CD4-positive, alpha-beta T cell treated with Interferon gamma for 1 hour (primary cell): ENCODE results near the gene PSPH.
"Not testable (repeated sequence)": the region's sequence is repeated elsewhere in the genome, so short reads cannot be mapped to it uniquely, and the experiment has no call there.

Source experiments
- DNase-seq: peaks from one replicate; pipeline ENCODE4 v3.0.0-alpha.2; 2020

PSPH gene

DNA sequence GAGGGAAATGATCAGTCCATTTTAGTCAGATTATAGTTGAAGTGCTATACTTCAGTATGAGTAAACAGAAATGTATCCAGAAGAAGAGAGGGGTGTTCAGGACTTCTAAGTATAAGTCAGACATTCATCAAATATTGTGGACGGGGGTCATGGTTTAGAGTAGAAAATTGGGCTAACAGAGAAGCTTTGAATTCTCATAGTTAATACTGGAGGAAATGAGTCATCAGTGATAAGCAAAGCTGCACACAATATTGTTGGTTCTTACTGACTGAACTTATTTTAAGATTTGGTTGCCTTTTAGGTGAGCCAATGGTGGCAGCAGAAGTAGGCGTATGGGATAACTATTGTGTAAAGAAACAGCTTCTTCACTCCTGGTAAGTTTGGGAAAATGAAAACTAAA, 11.1 kb upstream of the PSPH start:
- no peak for DNase-seq

DNA sequence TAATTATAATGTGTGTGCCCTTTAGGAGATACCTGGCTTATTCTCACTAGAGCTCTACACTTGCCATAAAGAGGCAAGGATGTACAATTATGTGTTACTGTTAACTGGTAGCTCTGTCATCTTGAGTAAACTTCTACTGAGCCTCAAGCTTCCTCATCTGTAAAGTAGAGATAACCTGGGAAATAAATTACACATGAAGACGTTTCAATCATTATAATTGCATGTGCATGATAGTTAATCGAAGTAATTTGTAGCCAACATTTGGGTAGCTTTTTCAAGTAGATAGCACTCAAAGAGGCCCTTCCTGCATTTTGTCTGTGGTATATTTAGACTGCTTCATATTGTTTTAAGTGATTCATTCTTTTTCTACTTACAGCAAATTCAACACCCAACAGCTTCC, 2.7 kb upstream of the PSPH start:
- DNase-seq: no peak

DNA sequence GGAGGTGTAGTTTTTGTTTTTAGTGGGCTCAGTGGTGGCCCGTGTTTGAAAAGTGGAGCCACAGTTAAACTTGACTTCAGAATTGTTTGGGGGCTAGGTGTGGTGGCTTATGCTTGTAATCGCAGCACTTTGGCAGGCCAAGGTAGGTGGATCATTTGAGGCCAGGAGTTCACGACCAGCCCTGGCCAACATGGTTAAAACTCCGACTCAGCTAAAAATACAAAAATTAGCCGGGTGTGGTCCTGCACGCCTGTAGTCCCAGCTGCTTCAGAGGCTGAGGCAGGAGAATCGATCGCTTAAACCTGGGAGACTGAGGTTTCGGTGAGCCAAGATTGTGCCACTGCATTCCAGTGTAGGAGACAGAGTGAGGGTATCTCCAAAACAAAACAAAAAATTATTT, 2.1 kb upstream of the PSPH start:
- DNase-seq: no peak

DNA sequence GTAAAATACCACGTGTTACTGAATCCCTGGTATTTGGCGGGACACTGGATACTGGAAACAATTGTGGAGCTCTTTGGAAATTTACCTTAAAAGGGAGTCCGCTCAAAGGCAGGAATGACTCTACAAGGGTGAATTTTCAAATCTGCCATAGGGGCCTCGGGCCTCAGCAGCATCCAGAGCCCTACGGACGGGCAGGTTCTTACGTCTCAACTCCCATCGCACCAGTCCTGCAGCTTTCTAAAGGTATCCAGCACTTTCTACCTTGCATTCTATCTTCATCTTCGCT, 248 bp downstream of the PSPH start:
- no peak for DNase-seq

DNA sequence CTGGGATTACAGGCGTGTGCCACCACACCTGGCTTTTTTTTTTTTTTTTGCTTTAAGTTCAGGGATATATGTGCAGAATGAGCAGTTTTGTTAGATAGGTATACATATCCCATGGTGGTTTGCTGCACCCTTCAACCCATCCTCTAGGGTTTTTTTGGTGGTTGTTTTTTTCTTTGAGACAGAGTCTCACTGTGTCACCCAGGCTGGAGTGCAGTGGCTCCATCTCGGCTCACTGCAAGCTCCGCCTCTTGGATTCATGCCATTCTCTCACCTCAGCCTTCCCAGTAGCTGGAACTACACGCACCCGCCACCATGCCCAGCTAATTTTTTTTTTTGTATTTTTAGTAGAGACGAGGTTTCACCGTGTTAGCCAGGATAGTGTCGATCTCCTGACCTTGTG, 2.5 kb downstream of the PSPH start:
- DNase-seq: not testable (repeated sequence)

DNA sequence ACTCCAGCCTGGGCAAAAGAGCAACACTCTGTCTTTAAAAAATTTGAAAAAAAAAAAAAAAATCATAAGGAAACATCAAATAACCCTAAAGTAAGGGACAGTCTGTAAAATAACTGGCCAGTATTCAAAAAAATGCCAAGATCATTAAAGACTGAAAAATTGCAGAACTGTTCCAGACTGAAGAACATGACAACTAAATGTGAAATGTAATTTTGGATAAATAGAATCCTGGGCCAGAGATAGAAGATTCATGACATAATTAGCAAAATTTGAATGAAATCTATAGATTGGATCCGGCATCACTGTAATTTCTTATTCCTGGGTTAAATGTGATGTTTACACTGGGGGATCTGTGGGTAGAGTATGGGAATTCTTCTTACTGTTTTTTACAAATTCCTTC, 3.0 kb downstream of the PSPH start:
- no peak for DNase-seq

DNA sequence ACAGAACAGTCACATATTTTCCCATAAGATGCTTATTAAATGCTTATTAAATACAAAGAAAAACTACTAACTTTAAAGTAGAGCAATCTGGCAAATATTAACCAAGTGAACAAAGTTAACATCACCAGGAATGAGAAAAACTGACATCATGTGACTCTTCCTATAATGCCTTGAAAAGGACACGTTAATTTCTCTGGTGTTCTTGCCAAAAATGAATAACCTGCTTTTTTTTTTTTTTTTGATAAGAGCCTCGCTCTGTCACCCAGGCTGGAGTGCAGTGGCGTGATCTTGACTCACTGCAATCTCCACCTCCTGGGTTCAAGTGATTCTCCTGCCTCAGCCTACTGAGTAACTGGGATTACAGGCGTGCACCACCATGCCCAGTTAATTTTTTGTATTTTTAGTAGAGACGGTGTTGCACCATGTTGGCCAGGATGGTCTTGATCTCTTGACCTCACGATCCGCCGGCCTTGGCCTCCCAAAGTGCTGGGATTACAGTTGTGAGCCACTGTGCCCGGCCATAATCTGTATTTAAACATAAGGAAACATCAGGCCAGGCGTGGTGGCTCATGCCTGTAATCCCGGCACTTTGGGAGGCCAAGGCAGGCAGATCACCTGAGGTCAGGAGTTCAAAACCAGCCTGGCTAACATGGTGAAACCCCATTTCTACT, 3.7 kb downstream of the PSPH start:
- DNase-seq: not testable (repeated sequence)

DNA sequence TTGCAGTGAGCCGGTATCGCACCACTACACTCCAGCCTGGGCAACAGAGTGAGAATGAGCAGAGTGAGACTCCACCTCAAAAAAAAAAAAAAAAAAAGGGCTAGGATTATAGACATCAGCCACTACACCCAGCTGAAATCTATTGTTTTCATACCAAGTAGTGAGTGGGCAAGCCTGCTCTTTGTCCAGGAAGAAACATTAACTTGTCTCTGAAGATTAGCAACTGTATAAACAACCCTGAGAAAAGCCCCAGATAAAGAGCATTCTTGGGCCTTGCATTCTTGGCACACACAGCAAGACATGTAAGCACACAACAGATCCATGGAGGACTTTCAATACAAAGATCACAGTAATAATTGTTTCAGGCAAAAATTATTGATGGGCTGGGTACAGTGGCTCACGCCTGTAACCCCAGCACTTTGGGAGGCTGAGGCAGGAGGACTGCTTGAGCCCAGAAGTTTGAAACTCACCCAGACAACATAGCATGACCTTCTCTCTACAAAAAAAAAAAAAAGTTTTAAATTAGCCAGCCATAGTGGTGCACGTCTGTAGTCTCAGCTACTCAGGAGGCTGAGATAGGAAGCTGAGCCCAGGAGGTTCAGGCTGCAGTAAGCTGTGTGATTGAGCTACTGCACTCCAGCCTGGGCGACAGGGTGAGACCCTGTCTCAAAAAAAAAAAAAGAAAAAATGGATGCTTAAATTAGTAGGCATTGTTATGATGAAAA, 4.4 kb downstream of the PSPH start:
- no peak for DNase-seq

DNA sequence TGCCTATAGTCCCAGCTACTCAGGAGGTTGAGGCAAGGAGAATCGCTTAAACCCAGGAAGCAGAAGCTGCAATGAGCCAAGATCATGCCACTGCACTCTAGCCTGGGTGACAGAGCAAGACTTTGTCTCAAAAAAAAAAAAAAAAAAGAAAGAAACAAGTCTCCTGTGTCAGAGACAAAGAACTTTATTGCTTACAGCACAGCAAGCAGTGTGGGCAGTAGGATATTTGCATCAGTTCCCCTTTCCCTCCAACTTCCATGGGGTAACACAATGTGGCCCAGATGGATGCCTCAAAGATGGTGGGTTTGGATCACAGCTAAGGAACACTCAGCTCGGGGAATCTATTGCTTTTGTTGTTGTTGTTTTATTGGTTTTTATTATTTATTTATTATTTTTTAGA, 5.5 kb downstream of the PSPH start:
- not testable (repeated sequence) for DNase-seq

DNA sequence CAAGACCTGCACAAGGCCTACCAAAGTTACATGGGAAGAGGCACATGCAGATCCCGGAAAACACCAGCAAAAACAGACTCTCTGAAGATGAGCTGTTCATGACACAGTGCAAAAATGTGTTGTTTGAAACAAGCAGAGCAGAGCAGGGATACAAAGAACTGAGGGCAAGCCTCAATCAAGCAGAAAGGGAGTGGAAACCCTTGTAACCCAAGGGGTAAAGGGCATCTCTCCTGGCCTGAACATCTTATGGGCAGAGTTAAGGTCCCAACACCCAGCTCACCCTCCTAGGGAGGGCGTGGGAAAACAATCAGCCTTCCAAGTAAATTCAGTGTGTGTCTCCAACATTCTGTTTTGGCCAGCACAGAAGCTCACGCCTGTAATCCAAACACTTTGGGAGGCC, 10.5 kb downstream of the PSPH start:
- DNase-seq: no peak

DNA sequence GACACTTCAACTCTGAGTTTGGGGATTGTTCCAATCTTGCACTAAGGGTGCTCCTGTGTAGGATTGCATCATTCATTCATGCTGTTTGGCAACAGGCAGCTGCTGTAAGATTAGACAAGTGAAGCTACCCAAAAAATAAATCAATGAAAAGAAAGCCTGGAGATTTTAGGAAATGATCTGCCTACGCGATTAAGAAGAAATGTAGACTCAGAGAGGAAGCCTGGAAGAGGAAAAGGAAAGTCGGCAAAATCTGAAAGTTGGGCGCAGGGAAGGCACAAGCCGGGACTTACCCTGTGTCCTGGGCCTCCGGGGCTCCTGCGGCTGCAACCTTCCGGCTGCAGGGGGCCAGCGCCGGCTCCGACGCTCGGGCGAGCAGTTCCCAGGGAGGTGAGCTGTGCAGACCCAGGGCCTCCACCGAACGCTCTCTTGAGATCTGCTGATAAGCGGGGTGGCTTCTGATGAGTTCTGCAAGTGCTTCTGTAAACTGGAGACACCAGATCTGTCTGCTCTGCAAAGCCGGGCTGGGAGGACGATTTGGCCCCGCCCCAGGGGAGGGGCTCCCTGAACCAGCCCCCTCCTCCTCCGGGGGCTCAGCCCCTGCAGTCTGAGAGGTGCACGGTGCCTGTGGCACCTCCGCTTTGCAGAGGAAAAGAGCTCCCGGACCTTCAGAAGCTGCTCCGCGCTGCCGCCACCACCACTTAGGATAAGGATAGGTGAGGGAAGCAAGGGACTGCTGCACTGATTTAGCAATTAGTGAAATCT, 17.4 kb downstream of the PSPH start:
- peak; percentile 69 for DNase-seq

DNA sequence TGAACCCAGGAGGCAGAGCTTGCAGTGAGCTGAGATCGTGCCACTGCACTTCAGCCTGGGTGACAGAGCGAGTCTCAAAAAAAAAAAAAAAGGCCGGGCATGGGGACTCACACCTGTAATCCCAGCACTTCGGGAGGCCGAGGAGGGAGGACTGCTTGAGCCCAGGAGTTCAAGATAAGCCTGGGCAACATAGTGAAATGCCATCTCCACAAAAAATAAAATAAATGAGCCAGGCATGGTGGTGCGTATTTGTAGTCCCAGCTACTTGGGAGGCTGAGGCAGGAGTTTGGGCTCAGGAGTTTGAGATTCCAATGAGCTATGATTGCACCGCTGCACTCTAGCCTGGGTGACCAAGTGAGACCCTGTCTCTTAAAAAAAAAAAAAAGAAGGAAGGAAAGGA, 18.7 kb downstream of the PSPH start:
- not testable (repeated sequence) for DNase-seq

DNA sequence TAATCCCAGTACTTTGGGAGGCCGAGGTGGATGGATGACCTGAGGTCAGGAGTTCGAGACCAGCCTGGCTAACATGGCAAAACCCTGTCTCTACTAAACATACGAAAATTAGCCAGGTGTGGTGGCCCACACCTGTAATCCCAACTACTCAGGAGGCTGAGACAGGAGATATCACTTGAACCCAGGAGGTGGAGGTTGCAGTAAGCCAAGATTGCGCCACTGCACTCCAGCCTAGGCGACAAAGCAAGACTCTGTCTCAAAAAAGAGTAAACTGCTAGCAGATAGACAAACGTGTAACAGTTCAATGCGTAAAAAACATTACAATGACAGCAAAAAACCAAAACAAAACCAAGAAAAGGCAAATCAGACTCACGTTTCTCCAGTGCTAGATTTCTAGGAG, 19.7 kb downstream of the PSPH start:
- not testable (repeated sequence) for DNase-seq

DNA sequence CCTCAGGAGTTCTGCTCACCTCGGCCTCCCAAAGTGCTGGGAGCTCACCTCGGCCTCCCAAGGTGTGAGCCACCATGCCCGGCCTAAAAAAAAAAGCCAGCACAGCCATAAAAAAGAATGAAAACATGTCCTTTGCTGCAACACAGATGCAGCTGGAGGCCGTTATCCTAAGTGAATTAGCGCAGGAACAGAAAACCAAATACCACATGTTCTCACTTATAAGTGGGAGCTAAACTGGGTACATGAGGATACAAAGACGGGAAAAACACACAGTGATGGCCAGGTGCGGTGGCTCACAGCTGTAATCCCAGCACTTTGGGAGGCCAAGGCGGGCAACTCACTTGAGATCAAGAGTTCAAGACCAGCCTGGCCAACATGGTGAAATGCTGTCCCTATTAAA, 20.9 kb downstream of the PSPH start:
- no peak for DNase-seq

DNA sequence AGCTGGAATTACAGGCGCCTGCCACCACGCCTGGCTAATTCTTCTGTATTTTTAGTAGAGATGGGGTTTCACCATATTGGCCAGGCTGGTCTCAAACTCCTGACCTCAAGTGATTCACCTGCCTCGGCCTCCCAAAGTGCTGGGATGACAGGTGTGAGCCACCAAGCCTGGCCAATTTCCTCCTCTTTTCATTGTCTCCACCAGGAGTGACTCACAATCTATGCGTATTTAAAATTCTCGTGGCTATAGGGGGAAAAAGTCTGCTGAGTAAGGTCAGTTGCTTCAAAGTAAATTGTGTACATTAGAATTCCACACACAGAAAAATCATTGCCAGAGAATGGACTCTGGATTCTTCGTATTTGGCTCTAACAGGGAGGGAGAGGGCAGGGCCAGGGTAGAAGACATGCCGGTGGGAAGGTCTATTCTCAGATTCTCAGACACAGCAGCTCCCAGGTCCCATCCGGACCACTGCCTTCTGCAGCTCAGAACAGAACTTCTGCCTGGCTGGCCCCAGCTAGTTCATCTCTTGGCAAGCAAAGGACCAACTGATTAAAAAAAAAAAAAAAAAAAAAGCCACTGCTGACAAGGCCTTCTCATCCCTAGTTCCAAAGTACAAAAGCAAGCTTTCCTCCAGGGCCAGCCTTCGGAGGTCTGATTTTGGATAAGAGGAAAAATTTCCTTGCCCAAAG, 22.2 kb downstream of the PSPH start:
- DNase-seq: no peak

DNA sequence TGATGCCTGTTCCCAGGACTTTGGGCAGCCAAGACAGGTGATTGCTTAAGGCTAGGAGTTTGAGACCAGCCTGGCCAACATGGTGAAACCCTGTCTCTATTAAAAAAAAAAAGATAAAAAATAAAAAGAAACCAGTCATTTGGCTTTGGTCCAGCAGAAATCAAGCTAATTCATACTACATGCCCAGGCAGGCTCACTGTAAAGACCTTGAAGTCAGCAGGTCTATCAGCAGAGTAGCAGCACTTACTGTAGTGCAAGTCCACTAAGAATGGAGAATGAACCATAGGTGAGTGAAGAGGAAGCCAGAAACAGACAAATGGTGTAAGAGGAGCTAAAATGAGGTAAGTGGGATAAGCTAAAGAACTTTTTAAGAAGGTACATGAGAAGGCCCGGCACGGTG, 24.7 kb downstream of the PSPH start:
- DNase-seq: no peak

DNA sequence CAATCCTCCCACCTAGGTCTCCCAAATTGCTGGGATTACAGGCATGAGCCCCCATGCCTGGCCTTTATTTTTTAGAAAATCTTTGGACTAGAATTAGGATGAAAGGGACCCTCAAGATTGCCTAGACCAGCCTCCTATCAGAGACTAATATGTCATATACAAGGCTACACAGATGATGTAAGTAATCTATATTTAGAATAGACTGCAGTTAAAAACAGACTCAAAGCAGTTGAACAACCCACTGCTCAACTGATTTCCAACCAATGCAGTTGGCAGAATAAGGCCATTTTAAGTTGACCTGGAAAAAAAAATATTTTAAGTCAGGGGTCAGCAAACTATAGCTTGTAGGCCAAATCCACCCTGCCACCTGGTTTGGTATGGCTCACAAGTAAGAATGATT, 27.7 kb downstream of the PSPH start:
- DNase-seq: no peak

DNA sequence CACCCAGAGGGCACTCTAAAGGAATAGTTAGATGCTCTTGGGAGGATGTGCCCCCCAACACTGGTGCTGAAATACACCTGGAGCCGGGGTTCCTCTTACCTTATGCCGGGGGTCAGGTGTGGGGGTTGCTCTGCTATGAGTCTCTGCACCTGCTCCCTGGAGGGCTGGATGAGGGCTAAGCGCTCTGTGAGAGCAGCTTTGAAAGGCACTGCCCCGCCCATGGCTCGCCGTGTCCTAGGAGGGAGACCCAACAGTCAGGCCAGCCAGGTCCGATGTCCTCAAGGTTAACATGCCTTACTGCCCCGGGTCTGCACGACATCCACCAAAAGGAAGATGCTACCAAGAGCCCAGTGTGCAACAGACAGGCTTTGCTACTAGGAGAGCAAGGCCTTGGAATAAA, 31.7 kb downstream of the PSPH start:
- DNase-seq: no peak

DNA sequence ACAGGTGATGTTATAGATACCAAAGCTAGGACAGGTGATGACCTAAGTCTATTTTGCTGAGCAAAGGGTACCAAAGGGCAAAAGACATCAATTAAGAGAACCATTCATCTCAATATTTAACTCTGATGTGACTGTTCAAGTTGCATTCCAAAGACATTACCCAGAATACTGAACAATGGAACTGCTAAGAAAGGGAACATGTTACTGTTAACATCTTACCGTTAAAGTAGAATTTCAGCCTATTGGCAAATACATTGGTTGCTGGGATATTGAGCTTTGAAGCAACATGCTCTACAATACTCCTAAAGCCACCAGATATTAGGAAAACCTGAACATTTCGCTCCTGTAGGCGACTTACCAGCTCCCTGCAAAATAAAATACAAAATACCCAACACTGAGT, 34.2 kb downstream of the PSPH start:
- DNase-seq: not testable (repeated sequence)

DNA sequence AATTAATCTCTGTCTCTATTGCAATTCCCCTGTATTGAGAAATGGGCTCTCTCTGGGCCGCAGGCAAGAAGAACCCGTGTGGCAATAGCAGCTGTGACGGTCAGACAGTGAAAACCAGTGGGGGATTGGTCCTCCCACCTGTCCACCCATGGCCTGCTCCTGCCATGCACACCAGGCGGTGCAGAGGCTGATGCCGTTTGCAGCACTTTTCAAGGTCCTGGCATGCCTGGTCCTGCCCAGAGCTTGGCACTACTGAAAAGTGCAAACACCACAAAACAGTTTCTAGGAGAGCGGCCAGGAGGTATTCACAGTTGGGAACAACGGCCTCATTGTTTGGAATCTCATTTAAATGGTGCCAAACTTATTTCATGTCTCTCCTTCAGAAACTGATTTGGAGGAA, 41.5 kb downstream of the PSPH start:
- no peak for DNase-seq

DNA sequence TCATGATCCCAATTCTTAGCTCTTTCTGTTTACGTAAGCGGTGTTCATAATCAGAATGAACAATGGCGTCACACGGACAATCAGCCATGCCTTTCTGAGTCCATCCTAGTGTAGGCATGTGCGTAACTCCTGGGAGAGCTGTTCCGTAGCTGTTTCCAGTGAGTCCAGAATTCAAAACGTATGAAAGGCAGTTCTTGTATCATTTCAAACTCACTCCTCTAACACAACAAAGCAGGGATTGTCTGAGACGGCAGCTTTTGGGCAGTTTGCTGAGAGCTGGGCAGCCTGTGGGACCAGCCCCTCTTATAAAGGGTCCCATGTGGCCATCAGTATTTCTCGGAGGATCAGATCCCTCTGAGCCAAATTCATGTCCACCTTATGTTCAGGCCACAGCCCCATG, 43.4 kb downstream of the PSPH start:
- no peak for DNase-seq

DNA sequence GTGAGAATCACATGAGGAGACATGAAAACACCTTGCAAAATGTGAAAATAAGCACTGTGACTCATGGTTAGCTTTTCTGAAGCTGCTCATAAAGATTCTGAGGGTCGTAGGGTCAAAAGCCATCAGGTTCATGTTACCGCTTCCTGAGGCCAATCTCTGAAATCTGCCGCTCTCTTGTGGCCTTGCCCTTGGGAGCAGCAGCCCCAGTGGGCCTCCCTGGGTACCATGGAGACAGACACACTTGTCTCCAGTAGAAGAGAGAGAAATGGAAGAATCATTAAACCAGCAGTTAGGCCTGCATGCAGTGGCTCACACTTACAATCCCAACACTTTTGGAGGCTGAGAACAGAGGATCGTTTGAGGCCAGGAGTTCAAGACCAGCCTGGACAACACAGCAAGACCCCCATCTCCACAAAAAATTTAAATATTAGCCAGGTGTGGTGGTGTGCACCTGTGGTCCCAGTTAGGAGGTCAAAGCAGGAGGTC, 44.0 kb downstream of the PSPH start:
- DNase-seq: no peak

DNA sequence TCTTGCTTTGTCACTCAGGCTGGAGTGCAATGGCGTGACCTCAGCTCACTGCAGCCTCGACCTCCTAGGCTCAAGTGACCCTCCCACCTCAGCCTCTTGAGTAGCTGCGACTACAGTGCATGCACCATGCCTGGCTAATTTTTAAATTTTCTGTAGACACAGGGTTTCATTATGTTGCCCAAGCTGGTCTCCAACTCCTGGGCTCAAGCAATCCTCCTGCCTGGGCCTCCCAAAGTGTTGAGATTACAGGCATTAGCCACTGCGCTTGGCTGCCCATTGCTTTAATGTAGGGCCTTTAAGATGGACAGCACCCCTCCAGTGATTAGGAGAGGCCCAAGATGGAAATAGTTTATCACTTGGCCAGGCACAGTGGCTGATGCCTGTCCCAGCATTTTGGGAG, 47.5 kb downstream of the PSPH start:
- no peak for DNase-seq
